IPS DF 6.9 (cell line): ENCODE results near the gene SLC6A18.

Experiments
- DNase-seq: peaks from one replicate; pipeline ENCODE4 v3.0.0-alpha.2; 2013; ENCODE audit warnings: low read depth, low spot score
- H3K27ac ChIP-seq: one replicate; pipeline ENCODE4 v1.5.1; 2013; ENCODE audit warnings: low read length, control low read depth
- H3K27me3 ChIP-seq: 2 replicates; pipeline ENCODE4 v1.6.1; 2013; ENCODE audit warnings: mild to moderate bottlenecking, low read length; ENCODE audit not compliant: control insufficient read depth, insufficient read depth
- H3K36me3 ChIP-seq: 2 replicates; pipeline ENCODE4 v1.6.1; 2013; ENCODE audit warnings: low read length; ENCODE audit not compliant: control insufficient read depth, insufficient read depth
- H3K4me1 ChIP-seq: 2 replicates; pipeline ENCODE4 v1.6.1; 2013; ENCODE audit warnings: low read length; ENCODE audit not compliant: control insufficient read depth, insufficient read depth
- H3K4me3 ChIP-seq: 2 replicates; pipeline ENCODE4 v1.5.1; 2013; ENCODE audit warnings: mild to moderate bottlenecking, low read length
- H3K9me3 ChIP-seq: 2 replicates; pipeline ENCODE4 v1.6.1; 2013; ENCODE audit warnings: low read length, inconsistent platforms; ENCODE audit not compliant: control insufficient read depth, insufficient read depth
- WGBS: extraction: QIAGEN DNeasy Blood & Tissue Kit; methylation state at CpG from one replicate; pipeline ENCODE4 v1.1.7; 2013; ENCODE audit warnings: mixed read lengths, missing lambda C conversion rate; ENCODE audit not compliant: insufficient read length, insufficient coverage; 5-methylcytosine and 5-hydroxymethylcytosine counted together

SLC6A18 gene

GRCh38 chr5:1254196-1254595, 29.0 kb downstream of the SLC6A18 start:
- H3K36me3 ChIP-seq, result no peaks in the 10 kb centered on the region
- no peaks in the 10 kb centered on the region for H3K9me3 ChIP-seq
- no peaks in the 10 kb centered on the region for H3K27me3 ChIP-seq
- H3K4me3 ChIP-seq, result no peak overlapping the region
- no peak for DNase-seq
- no CpG with 5 or more reads among the region's 19 CpGs for WGBS
- H3K27ac ChIP-seq, result no peak overlapping the region
- H3K4me1 ChIP-seq, result no peaks in the 10 kb centered on the region

- no peak for DNase-seq
- no peak overlapping the region for H3K27ac ChIP-seq
These were observed 29.9 kb downstream of the SLC6A18 start for GRCh38 chr5:1255081-1255561.

GRCh38 chr5:1256776-1257175, 31.6 kb downstream of the SLC6A18 start:
- no peaks in the 10 kb centered on the region for H3K4me1 ChIP-seq
- peaks cover 5% of the 10 kb centered on the region; the same call in 1 of the 2 replicates for H3K36me3 ChIP-seq
- no peaks in the 10 kb centered on the region for H3K27me3 ChIP-seq
- H3K4me3 ChIP-seq, result no peak overlapping the region
- H3K9me3 ChIP-seq, result peaks cover 2% of the 10 kb centered on the region; the same call in 1 of the 2 replicates
- DNase-seq, result no peak
- no peak overlapping the region for H3K27ac ChIP-seq
- WGBS, result no CpG with 5 or more reads among the region's 23 CpGs

More at GRCh38 chr5:1255081-1255561, 29.9 kb downstream of the SLC6A18 start:
- no peaks in the 10 kb centered on the region for H3K4me1 ChIP-seq
- no CpG with 5 or more reads among the region's 16 CpGs for WGBS
- no peaks in the 10 kb centered on the region for H3K27me3 ChIP-seq
- no peak overlapping the region for H3K4me3 ChIP-seq
- no peaks in the 10 kb centered on the region for H3K9me3 ChIP-seq
- no peaks in the 10 kb centered on the region for H3K36me3 ChIP-seq

- Histone ChIP-seq H3K4me3 (no peak overlapping the region), H3K36me3 (peaks cover 7% of the 10 kb centered on the region; the same call in 1 of the 2 replicates), H3K27me3 (no peaks in the 10 kb centered on the region), H3K4me1 (no peaks in the 10 kb centered on the region), H3K27ac (no peak overlapping the region), H3K9me3 (peaks cover 4% of the 10 kb centered on the region; the same call in 1 of the 2 replicates)
- no peak for DNase-seq
- WGBS, result no CpG with 5 or more reads among the region's 17 CpGs
These were observed 32.2 kb downstream of the SLC6A18 start for GRCh38 chr5:1257363-1257762.

GRCh38 chr5:1257841-1258240, 32.7 kb downstream of the SLC6A18 start:
- Histone ChIP-seq H3K27me3 (no peaks in the 10 kb centered on the region), H3K4me1 (no peaks in the 10 kb centered on the region), H3K36me3 (peaks cover 7% of the 10 kb centered on the region; the same call in 1 of the 2 replicates), H3K4me3 (no peak overlapping the region), H3K9me3 (peaks cover 4% of the 10 kb centered on the region; the same call in 1 of the 2 replicates), H3K27ac (no peak overlapping the region)
- no peak for DNase-seq
- no CpG with 5 or more reads among the region's 13 CpGs for WGBS

DNA sequence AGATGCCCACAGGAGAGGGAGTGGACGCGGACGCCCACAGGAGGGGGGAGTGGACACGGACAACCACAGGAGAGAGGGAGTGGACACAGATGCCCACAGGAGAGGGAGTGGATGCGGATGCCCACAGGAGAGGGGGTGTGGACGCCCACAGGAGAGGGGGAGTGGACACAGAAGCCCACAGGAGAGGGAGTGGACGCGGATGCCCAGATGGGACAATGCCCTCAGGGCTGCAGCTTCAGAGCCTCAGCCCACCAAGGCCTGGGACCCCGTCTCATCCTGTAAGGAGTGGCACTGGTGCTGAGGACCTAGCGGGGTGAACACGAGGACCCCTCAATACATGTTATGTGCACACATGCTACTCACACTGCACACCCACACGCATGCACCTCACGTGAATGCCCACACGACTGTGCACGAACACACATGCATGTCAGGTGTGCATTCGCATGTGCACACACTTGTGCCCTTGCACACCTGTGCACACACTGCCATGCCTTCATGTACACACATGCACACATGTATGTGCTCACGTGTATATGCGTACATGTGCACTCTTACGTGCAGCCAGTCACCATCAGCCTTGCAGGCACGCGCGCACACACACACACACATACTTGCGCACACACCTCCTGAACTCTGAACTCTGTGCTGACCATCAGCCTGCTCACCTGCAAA, 34.8 kb downstream of the SLC6A18 start:
- DNase-seq, result no peak
- Histone ChIP-seq H3K27ac (no peak overlapping the region), H3K27me3 (no peaks in the 10 kb centered on the region), H3K9me3 (peaks cover 4% of the 10 kb centered on the region; the same call in 1 of the 2 replicates), H3K4me1 (no peaks in the 10 kb centered on the region), H3K4me3 (no peak overlapping the region), H3K36me3 (peaks cover 16% of the 10 kb centered on the region)
- no CpG with 5 or more reads among the region's 23 CpGs for WGBS

- Histone ChIP-seq H3K4me1 (no peaks in the 10 kb centered on the region), H3K27me3 (no peaks in the 10 kb centered on the region), H3K9me3 (peaks cover 4% of the 10 kb centered on the region; the same call in 1 of the 2 replicates), H3K36me3 (peaks cover 22% of the 10 kb centered on the region), H3K27ac (no peak overlapping the region), H3K4me3 (no peak overlapping the region)
- no peak for DNase-seq
- WGBS, result no CpG with 5 or more reads among the region's 10 CpGs
These were observed 36.5 kb downstream of the SLC6A18 start for GRCh38 chr5:1261643-1262042.

- peaks cover 4% of the 10 kb centered on the region; the same call in 1 of the 2 replicates for H3K9me3 ChIP-seq
- H3K36me3 ChIP-seq, result peaks cover 24% of the 10 kb centered on the region
- no peaks in the 10 kb centered on the region for H3K27me3 ChIP-seq
- no peak overlapping the region for H3K27ac ChIP-seq
- DNase-seq, result no peak
- no CpG with 5 or more reads among the region's 1 CpG for WGBS
- no peak overlapping the region for H3K4me3 ChIP-seq
- no peaks in the 10 kb centered on the region for H3K4me1 ChIP-seq
These were observed 37.2 kb downstream of the SLC6A18 start for GRCh38 chr5:1262381-1262780.

DNA sequence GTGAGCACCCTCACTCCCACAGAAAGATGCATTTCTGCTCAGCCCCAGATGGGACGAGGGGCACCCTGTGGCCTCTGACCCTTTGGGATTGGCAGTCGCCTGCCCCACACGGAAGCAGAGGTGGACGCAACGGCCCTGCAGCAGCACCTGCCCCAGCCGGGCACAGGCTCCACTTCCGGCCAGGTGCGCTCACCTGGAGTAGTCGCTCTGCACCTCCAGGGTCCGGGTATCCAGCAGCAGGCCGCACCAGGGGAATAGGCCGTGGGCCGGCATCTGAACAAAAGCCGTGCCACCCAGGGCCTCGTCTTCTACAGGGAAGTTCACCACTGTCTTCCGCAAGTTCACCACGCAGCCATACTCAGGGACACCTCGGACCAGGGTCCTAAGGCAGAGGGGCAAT, 39.0 kb downstream of the SLC6A18 start:
- Histone ChIP-seq H3K4me1 (no peaks in the 10 kb centered on the region), H3K36me3 (peaks cover 28% of the 10 kb centered on the region), H3K27me3 (no peaks in the 10 kb centered on the region)

GRCh38 chr5:1265026-1265425, 39.8 kb downstream of the SLC6A18 start:
- Histone ChIP-seq H3K4me1 (no peaks in the 10 kb centered on the region), H3K9me3 (peaks cover 4% of the 10 kb centered on the region; the same call in 1 of the 2 replicates), H3K36me3 (peaks cover 28% of the 10 kb centered on the region), H3K27me3 (no peaks in the 10 kb centered on the region), H3K4me3 (no peak overlapping the region), H3K27ac (no peak overlapping the region)
- no CpG with 5 or more reads among the region's 15 CpGs for WGBS
- DNase-seq, result no peak

More for the DNA sequence above, 39.0 kb downstream of the SLC6A18 start:
- Histone ChIP-seq H3K4me3 (no peak overlapping the region), H3K27ac (no peak overlapping the region), H3K9me3 (peaks cover 4% of the 10 kb centered on the region; the same call in 1 of the 2 replicates)
- DNase-seq, result no peak
- WGBS, result no CpG with 5 or more reads among the region's 18 CpGs
